Adrenal gland (tissue), 12 donors: ENCODE measurements around the gene UBTD2. TPM values are rescaled to one million over a fixed set of nuclear protein-coding genes. Genes with fewer than 3 reads are reported as not detected.

ENCODE experiments used
- DNase-seq, 7 donors: peaks; one replicate each; pipeline ENCODE4 v3.0.0-alpha.2; 2019 to 2020
- H3K27ac ChIP-seq, 5 donors: fragments of 200-600 bp; sonication (generic) in 4 of 5; 1 replicate in 3 of 5; 2 replicates in 2 of 5; pipeline versions ENCODE4 v1.5.1 to v1.8.0; 2016 to 2020; ENCODE audit warnings: mild to moderate bottlenecking in 1 of 5
- H3K27me3 ChIP-seq: fragments of 200-600 bp; 2 replicates; pipeline ENCODE4 v1.8.0; 2021
- H3K36me3 ChIP-seq, 2 donors: fragments of 200-600 bp; replicated peaks in 1 of 2; 1 replicate in 1 of 2; 2 replicates in 1 of 2; pipeline versions ENCODE4 v1.5.1 to v1.8.0; 2018 to 2022
- H3K4me1 ChIP-seq, 2 donors: fragments of 200-600 bp; replicated peaks in 1 of 2; 1 replicate in 1 of 2; 2 replicates in 1 of 2; pipeline versions ENCODE4 v1.5.1 to v1.8.0; 2018 to 2021
- H3K4me3 ChIP-seq, 4 donors: fragments of 200-600 bp; sonication (generic) in 3 of 4; one replicate each; pipeline ENCODE4 v1.5.1; 2016 to 2018
- H3K9me3 ChIP-seq, 3 donors: fragments of 200-600 bp; sonication (generic) in 1 of 3; replicated peaks in 1 of 3; 1 replicate in 2 of 3; 2 replicates in 1 of 3; pipeline versions ENCODE4 v1.5.1 to v1.8.0; 2016 to 2021
- CTCF ChIP-seq, 6 experiments: fragments of 450-650 bp in 4 of 6; fragments of 200-600 bp in 2 of 6; sonication (generic) in 1 of 6; IDR thresholded peaks; 1 replicate in 5 of 6; 2 replicates in 1 of 6; pipeline versions ENCODE4 v1.5.1 to v1.8.0; 2016 to 2021; ENCODE audit warnings: antibody characterized with exemption in 6 of 6, mild to moderate bottlenecking in 2 of 6, moderate library complexity in 1 of 6
- POLR2A ChIP-seq, 2 donors: fragments of 450-650 bp; IDR thresholded peaks; one replicate each; pipeline ENCODE4 v1.6.1; 2017; ENCODE audit warnings: antibody characterized with exemption in 2 of 2, mild to moderate bottlenecking in 2 of 2, moderate library complexity in 1 of 2
- WGBS, 4 donors: extraction: QIAGEN DNeasy Blood & Tissue Kit in 2 of 4; methylation state at CpG; one replicate each; pipeline versions ENCODE4 v1.1.5 to v1.1.7; 2013 to 2017; 5-methylcytosine and 5-hydroxymethylcytosine counted together
- intact Hi-C, 2 donors: fragments of 100-400 bp; cut with DNase I; formaldehyde crosslinking; loops; one replicate each; pipeline versions ENCODE4 v1.14.1 to v1.15.0; 2022 to 2023
- polyA plus RNA-seq, 3 donors: library from polyadenylated mRNA; stranded (reverse); fragments of 200-250 nt in 2 of 3; fragments of 350-450 nt in 1 of 3; fragmentation: Illumina TruSeq in 1 of 3; extraction: RNeasy Lipid Tissue Mini Kit (QIAGEN cat#74804) in 1 of 3; gene quantifications; one replicate each; pipeline ENCODE4 v1.2.3, GENCODE V29; 2013 to 2014
- total RNA-seq, 9 donors: library from RNA; depleted of rRNA in 4 of 9; stranded (reverse); fragments of >200 nt in 4 of 9; fragments of 120-200 nt in 1 of 9; fragmentation: NEBNext Ultra II Directional in 1 of 9; extraction: Animal tissue kit (Norgen Biotek cat#: 25700) in 1 of 9; gene quantifications; one replicate each; pipeline versions ENCODE4 v1.1.0 to v1.2.4, GENCODE V29; 2013 to 2023
- donor health status: healthy with polysubstance abuse.
- donor health status: Bipolar disorder and iron deficiency.
- donor health status: DM: yes; HTN: yes; CAD: no.
- donor health status: DM: no; HTN: no; CAD: no.
- donor health status: DM: no; HTN: no; CAD: no.
- donor health status: DM: yes; HTN: yes; CAD: no.

The UBTD2 gene
- total and polyA plus RNA-seq, 12 donors = 8.2 to 24.7 (median 17.2) TPM

GRCh38 chr5:172264815-172265395 lies 18.7 kb downstream of the UBTD2 start:
- Histone ChIP-seq H3K27me3 (no peaks in the 10 kb centered on the region), H3K4me3 (no peak overlapping the region), H3K27ac (no peak overlapping the region), H3K9me3 (no peaks in the 10 kb centered on the region), H3K4me1 (peaks cover 0 to 16% of the 10 kb centered on the region in 2 donors), H3K36me3 (no peaks in the 10 kb centered on the region)
- intact Hi-C loops = no loop called here
- 76 to 93% (median 86%) methylated on average over 4 of the region's 4 CpGs for WGBS, 4 donors
- TF ChIP-seq POLR2A (IDR thresholded peaks at IDR 0.05) (no peak), CTCF (IDR thresholded peaks at IDR 0.05) (no peak)
- DNase-seq = no peak

GRCh38 chr5:172255444-172255843 lies 28.1 kb downstream of the UBTD2 start:
- Histone ChIP-seq H3K27ac (no peak overlapping the region), H3K4me3 (no peak overlapping the region), H3K9me3 (peaks cover 0 to 4% (median 0%) of the 10 kb centered on the region in 3 donors), H3K4me1 (no peaks in the 10 kb centered on the region), H3K36me3 (no peaks in the 10 kb centered on the region), H3K27me3 (no peaks in the 10 kb centered on the region)
- DNase-seq = no peak
- TF ChIP-seq CTCF (IDR thresholded peaks at IDR 0.05) (no peak), POLR2A (IDR thresholded peaks at IDR 0.05) (no peak)
- intact Hi-C loops = no loop called here
- 95 to 100% (median 98%) methylated on average over 9 to 23 of the region's 23 CpGs for WGBS, 4 donors

GRCh38 chr5:172252501-172252900 lies 31.1 kb downstream of the UBTD2 start:
- Histone ChIP-seq H3K27me3 (no peaks in the 10 kb centered on the region), H3K4me1 (no peaks in the 10 kb centered on the region), H3K9me3 (peaks cover 0 to 4% (median 0%) of the 10 kb centered on the region in 3 donors), H3K27ac (no peak overlapping the region), H3K36me3 (no peaks in the 10 kb centered on the region), H3K4me3 (no peak overlapping the region)
- TF ChIP-seq POLR2A (IDR thresholded peaks at IDR 0.05) = no peak
- no peak for TF ChIP-seq CTCF (IDR thresholded peaks at IDR 0.05)
- WGBS, 4 donors = 75 to 84% (median 82%) methylated on average over 2 of the region's 2 CpGs
- no peak for DNase-seq
- intact Hi-C loops = no loop called here

GRCh38 chr5:172251419-172251818 lies 32.1 kb downstream of the UBTD2 start:
- H3K4me1 ChIP-seq = no peaks in the 10 kb centered on the region
- H3K4me3 ChIP-seq = no peak overlapping the region
- WGBS, 4 donors = 93 to 100% (median 100%) methylated on average over 1 of the region's 1 CpG
- TF ChIP-seq POLR2A (IDR thresholded peaks at IDR 0.05) (no peak), CTCF (IDR thresholded peaks at IDR 0.05) (no peak)
- DNase-seq = no peak
- no peaks in the 10 kb centered on the region for H3K36me3 ChIP-seq
- intact Hi-C loops = no loop called here
- H3K9me3 ChIP-seq = peaks cover 0 to 4% (median 0%) of the 10 kb centered on the region in 3 donors
- H3K27me3 ChIP-seq = no peaks in the 10 kb centered on the region
- no peak overlapping the region for H3K27ac ChIP-seq
